Fibroblast of villous mesenchyme (primary cell): Measurements from ENCODE around the gene MCF2L2. TPM values are rescaled to one million over a fixed set of nuclear protein-coding genes. Genes with fewer than 3 reads are reported as not detected.
"Not testable (repeated sequence)": the region's sequence is repeated elsewhere in the genome, so short reads cannot be mapped to it uniquely, and the experiment has no call there.

Experiments used
- DNase-seq: peaks from one replicate; pipeline ENCODE4 v3.0.0-alpha.2; 2010; ENCODE audit warnings: low read depth
- H3K4me3 ChIP-seq: 2 replicates; pipeline ENCODE4 v1.5.1; 2011; ENCODE audit warnings: low read depth, mild to moderate bottlenecking, low read length
- total RNA-seq: library from RNA; depleted of rRNA; stranded (reverse); fragments of >200 nt; gene quantifications from 2 replicates; pipeline ENCODE4 v1.2.3, GENCODE V29; 2012
- TF ChIP-seq, protein P1 (sequence below): IDR thresholded peaks from 2 replicates; pipeline ENCODE4 v1.5.1; 2012; ENCODE audit warnings: low read depth, mild to moderate bottlenecking, low read length; ENCODE audit not compliant: insufficient read depth

Gene MCF2L2
- total RNA-seq, 1 donor: 0.43 TPM

GRCh38 chr3:183178833-183179549, 249.4 kb downstream of the MCF2L2 start:
- TF ChIP-seq, protein P1, sequence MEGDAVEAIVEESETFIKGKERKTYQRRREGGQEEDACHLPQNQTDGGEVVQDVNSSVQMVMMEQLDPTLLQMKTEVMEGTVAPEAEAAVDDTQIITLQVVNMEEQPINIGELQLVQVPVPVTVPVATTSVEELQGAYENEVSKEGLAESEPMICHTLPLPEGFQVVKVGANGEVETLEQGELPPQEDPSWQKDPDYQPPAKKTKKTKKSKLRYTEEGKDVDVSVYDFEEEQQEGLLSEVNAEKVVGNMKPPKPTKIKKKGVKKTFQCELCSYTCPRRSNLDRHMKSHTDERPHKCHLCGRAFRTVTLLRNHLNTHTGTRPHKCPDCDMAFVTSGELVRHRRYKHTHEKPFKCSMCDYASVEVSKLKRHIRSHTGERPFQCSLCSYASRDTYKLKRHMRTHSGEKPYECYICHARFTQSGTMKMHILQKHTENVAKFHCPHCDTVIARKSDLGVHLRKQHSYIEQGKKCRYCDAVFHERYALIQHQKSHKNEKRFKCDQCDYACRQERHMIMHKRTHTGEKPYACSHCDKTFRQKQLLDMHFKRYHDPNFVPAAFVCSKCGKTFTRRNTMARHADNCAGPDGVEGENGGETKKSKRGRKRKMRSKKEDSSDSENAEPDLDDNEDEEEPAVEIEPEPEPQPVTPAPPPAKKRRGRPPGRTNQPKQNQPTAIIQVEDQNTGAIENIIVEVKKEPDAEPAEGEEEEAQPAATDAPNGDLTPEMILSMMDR: no peak
- DNase-seq: peak; percentile 34
- peak overlapping the region; percentile 61 for H3K4me3 ChIP-seq

- TF ChIP-seq, protein P1: no peak
- H3K4me3 ChIP-seq: peak overlapping the region; percentile 61
- no peak for DNase-seq
Measured at GRCh38 chr3:183178512-183178832, 249.9 kb downstream of the MCF2L2 start.

DNA sequence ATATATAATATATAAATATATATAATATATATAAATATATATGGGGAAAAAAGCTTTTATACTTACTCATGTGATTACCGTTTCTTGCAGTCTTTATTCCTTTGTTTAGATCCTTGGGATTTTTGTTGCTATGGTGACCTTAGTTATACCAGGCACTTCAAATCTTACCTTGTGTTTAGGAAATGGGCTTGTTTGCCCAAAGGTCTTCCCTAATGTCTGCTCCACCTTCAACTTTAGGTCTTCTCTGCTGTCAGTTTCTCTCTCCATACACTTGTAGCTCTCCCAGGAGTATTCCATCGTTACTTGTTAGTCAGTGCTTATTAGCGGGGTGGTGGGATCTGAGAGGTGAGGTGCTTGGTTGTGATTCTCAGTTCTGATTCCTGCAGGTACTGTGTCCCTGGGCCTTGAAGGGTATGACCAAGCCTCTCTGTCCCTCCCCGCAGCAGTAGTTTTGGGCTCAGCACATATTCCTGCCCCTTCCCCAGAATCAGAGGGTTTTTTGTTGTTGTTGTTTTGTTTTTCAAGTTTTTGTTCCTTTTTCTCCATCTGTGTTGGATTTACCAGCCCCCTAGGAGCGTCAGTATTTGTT, 256.3 kb downstream of the MCF2L2 start:
- TF ChIP-seq, protein P1: no peak
- no peak overlapping the region for H3K4me3 ChIP-seq
- no peak for DNase-seq

- not testable (repeated sequence) for DNase-seq, H3K4me3 ChIP-seq
Measured at GRCh38 chr3:183167975-183168374, 260.4 kb downstream of the MCF2L2 start.

GRCh38 chr3:183163563-183163962, 264.9 kb downstream of the MCF2L2 start:
- no peak overlapping the region for H3K4me3 ChIP-seq
- TF ChIP-seq, protein P1: no peak
- DNase-seq: no peak

DNA sequence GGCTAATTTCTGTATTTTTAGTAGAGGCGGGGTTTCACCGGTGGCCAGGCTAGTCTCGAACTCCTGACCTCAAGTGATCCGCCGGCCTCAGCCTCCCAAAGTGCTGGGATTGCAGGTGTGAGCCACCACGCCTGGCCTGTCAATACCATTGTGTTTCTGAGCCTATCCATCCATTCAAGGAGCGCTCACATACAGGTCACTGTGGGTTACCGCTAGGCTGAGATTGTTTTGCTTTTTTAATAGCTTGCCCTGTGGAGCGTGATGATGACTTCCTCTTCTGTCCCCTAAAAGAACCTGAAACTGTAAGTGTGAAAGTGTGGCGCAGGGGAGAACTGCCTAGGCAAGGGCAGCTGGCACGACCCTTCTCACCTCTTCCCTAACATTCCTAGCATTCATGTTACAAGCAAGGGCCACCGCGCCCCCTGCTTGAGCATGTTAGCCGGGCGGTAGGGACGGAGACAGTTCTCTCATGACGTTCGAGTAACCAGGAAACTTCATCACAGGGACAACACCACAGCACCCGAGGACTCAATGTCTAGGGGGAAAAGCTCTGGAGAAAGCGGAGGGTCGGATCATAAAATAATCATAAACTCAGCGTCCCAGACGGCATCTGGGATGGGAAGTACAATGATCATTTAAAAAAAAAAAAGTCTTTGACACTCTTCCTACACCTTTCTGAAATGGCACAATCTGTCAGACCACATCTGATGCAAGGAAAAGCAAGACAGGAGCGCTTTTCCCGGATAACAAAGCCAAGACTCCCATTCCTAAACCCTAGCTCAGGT, 266.7 kb downstream of the MCF2L2 start:
- H3K4me3 ChIP-seq: peak overlapping the region; percentile 60
- TF ChIP-seq, protein P1: no peak
- peak; percentile 11 for DNase-seq

DNA sequence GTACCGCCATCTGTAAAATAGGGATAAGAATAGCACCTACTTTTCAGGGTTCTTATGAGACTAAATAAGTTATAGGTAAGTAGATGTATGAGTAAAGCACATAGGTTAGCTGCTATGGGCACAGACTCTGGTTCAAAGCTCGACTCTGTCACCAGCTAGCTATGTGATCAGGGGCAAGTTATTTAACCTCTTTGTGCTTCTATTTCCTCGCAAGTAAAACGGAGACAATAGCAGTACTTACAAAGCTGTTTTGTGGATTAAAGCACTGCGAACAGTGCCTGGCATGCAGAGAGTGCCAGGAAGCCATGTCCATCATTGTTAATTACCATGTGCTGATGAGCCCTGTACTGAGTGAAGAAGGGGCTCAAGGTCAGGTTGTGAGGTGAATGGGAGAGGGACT, 267.8 kb downstream of the MCF2L2 start:
- DNase-seq: no peak
- TF ChIP-seq, protein P1: no peak
- H3K4me3 ChIP-seq: no peak overlapping the region
